Measurements from ENCODE around the gene NDC1.

DNA sequence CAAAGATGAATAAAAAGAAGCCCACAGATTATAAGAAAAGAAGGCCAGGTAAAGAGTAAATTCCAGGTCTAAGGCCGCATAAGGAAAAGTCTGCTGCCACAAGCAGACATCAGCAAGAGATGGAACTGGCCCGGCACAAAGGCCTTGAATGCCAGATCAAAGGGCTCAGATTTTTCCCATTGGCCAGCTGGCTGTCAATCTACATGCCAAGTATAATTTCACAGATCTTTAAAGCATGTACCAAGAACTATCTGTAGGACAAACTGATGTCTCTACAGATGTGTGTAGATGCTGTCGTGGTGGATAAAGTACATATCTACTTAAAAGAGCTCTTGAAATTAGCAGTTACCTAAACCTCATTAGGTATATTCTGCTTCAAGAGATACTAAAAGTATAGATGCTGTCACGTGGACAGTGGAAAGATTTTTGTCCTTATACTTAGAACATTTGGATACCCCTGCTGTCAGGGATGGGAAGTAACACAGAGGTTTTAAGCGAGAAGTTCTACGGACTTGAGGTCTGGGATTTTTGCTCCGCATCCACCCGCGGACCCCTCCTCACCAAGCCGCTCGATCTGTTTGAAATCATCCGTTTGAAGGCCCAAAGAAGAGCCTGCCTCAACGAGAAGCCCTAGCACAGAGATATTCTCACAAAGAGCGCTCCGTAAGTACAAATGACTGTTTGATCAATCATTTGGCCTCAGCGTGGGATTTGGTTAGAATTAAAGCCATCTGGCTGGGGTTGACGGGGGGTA lies 109.2 kb downstream of the NDC1 start:
- no peak for TF ChIP-seq CTCF (IDR thresholded peaks at IDR 0.05; ENCODE audit: borderline replicate concordance, extremely low read depth, low read length, poor library complexity, severe bottlenecking)
- TF ChIP-seq EZH2 (IDR thresholded peaks at IDR 0.05; ENCODE audit: borderline replicate concordance, low read depth, low read length, severe bottlenecking), result no peak

Data from DND-41 (cell line).